ENCODE results near the gene SLC10A1.

SLC10A1 gene

DNA sequence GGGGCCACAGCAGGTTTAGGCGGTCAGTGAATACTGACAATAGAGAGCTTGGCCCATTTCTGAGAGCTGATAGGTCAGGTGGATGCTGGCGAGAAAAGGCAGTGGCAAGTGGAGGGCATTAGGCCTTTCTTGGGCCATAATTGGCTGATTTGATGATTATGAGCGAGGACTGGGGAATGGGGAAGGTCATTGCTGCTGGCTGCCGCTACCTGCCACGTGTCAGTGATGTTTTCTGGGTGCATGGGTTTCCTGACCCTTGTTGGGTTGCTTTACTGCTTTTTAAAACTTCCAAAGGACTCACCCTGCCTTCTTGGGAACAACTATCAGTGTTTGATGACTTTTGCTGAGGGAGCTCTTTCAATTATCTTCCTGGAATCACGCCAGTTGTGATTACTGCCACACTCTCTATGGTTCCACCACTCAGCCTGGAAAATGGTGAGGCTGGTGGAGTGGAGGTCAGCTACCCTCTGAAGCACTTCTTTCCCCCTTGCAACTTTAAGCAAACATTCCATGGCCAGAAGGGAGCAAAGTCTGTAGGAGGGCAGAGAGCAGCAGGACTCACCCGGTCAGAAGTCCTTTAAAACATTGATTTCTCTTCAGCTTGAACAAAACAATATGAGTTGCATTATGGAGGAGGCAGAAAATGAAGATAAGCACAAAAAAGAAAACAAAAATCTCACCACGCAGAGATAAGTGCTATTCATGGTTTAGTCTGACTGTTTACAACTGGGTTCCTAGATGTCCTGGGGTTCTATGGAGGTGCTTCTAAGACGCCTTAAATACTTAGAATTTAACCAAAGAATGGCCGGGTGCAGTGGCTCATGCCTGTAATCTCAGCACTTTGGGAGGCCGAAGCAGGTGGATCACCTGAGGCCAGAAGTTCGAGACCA lies 12.1 kb upstream of the SLC10A1 start:
- DNase-seq (ENCODE audit: low read depth in 3 of 3) = no peak

DNA sequence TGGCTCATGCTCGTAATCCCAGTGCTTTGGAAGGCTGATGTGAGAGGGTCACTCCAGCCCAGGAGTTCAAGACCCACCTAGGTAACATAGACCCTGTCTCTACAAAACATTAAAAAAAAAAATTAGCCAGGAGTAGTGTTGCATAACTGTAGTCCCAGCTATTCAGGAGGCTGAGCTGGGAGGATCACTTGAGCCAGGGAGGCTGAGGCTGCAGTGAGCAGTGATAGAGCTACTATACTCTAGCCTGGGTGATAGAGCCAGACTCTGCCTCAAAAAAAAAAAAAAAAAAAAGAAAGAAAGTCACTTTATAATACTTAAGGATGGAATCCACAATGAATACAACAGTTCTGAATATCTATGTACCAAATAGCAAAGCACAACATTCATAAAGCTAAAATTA lies 10.2 kb upstream of the SLC10A1 start:
- no peak for DNase-seq (ENCODE audit: low read depth in 3 of 3)

DNA sequence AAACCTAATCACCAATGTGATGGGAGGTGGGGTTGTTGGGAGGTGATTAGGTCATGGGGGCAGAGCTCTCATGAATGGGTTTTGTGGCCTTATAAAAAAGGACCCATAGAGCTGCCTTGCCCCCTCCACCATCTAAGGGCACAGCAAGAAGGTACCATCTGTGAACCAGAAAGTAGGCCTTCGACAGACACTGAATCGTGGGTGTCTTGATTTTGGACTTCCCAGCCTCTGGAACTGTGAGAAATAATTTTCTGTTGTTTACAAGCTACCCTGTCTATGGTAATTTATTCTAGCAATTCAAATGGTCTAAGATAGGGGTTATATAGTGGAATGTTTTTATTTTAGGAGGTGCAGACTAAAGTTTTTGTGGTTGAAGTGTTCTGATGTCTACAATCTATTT lies 7.9 kb upstream of the SLC10A1 start:
- DNase-seq (ENCODE audit: low read depth in 3 of 3) = no peak

DNA sequence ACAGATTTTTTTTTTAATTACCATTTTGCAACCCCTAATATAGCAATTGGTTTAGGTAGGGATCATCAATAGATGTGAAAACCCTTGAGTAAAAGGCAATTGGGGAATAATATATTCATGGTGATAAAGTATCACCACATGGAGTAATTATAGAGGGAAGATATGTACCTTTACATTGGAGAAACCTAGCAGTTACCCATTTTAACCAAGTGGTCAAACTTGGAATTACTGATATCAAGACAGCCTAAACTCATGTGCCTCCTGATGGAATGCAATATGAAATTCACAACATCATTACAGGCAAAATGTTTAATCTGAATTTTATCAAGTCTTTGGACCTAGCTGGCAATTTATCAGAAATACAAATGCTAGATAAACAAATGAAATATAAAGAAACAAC lies 6.7 kb upstream of the SLC10A1 start:
- no peak for DNase-seq (ENCODE audit: low read depth in 3 of 3)

DNA sequence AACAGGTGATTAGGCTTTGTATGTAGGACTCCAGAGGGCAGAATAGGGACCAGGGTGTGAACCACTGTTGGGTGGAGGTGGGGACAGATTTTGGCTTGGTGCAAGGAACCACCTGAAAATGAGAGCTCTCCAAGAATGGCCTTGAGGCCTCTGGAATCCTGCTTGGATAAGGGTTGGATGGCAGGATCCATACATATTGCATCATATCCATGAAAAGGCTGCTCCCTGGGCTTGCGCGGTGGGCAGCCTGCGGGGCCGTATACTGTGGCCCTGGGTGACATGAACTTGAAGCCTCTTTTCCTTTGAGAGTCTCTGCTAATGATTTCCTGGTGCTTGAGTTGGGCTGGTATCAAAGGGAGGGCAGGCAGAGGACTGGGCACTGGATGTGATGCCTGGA lies 1.3 kb upstream of the SLC10A1 start:
- DNase-seq (ENCODE audit: low read depth in 3 of 3) = no peak

DNA sequence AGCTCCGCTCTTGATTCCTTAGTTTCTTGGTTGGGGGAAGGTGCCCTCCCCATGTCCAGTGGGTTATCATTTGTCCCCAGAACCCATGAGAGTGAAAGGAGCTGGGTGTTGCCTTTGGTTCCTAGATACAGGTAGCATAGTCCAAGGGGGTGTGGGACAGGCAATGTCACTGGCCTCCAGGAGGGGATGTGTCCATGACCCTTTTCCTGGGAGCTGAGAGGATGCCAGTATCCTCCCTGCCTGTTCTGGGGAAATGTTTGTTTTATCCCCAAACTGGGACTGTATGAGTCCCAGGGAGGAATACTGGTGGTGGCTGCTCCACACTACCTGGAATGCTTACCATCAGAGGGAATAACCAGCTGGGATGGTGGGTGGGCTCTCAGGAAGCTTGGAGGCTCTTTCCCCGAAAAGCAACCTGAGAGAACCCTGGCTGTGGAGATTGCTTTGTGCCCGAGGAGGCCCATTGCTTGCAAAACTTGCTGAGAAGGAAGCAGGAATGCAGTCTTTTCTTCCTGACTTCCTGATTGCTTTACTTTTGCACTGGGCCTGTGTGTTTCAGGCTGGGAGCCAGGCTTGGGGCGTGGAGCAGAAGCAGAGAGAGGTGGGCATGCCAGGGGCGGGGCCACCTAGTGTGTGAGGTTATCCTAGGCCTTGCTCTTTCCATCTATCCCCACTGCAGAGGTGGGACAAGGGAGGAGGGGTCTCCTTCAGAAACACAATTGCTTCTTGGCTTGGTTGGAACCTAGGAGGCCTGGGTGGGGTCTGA lies 715 bp upstream of the SLC10A1 start:
- no peak for DNase-seq (ENCODE audit: low read depth in 3 of 3)

DNA sequence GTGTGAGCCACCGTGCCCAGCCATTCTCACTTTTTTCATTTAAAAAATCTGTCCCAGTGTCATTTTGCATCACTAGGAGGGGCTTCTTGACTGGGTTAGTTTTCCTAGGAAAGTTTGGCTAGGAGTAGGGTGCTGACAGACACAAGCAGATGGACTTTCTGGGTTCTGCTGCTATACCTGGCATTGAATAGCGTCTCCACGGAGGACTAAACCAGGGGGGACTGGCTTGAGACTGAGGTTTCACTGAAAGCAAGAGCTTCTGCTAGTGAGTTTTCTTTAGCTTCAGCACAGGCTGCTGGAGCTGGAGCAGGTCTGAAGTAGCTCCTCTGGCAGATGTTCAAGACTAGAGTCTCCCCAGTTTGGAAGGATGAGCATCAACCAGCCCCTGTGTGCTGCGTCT lies 1.4 kb downstream of the SLC10A1 start:
- no peak for DNase-seq (ENCODE audit: low read depth in 3 of 3)

DNA sequence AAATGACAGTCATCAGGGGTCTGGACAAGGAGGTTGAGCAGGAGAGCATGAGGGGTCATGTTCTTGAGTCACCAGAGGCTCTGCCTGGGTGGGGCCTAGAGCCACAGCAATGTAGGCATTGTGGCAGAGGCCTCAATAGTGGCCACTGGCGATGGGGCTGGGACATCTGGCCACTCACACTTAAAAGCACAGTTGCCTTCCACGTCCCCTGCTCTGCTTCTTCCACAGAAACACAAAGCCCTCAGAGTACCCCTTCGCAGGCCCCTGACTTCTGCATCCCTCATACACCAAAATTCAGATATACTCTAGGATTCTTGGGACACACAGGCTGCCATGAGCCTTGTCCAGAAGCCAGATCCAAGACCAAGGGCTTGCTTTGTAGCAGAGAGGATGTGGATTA lies 2.2 kb downstream of the SLC10A1 start:
- no peak for DNase-seq (ENCODE audit: low read depth in 3 of 3)

DNA sequence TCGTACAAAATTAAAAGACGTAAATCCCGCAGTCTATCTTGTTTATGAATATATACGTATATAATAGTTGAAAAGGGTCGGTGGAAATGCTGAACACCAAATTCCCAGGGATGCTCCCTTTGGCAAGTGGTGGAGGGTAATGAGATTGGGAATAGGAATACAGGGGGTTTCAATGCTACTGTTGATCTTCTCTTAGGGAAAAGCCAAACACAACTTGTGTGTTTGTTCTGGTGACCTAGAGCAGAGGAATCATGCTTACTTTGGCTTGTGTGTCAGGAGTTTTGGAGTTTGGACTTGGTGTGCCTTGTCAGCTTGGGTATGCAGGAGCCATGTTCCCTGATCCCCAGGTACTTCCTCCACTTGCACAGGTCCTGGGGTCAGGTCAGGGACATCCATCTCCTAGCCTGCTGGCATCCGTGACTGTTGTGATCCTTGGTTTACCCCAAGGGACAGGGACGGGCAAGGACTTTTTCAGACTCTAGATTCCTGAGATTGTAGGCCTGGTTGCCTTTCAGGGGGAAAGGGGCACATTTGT lies 4.1 kb downstream of the SLC10A1 start:
- DNase-seq (ENCODE audit: low read depth in 3 of 3) = no peak

DNA sequence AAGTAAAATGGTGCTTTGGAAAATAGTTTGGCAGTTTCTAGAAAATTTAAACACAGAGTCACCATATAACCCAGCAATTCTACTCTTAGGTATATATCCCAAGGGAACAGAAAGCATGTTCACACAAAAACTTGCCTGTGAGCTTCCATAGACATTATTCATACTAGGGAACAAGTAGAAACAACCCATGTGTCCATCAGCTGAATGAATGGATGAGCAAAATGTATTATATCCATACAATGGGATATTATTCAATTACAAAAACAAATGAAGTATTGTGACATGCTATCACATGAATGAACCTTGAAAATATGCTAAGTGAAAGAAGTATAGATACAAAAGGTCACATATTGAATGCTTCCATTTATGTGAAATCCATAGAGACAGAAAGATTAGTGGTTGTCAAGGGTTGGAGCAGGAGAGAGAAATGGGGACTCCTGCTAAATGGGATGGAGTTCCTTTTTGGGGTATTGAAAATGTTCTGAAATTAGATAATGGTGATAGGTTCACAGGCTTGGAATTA lies 7.9 kb downstream of the SLC10A1 start:
- DNase-seq (ENCODE audit: low read depth in 3 of 3) = no peak

DNA sequence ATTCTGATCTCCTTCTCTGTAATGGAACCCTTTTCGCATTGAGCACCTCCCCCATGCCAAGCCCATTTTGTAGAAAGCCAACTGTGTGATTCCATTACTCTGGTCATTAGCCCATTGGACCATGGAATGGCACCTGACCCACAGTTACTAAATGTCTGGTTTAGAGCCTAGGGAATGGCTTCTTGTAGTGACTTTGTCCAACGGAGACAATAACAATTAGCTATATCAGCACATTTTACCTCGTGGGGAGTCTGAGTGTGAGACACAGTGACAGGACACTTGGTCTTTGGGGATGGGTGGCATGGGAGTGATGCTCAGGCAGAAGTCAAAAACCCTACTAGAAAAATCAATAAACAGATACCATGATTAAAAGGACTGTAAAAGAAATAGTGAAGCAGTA lies 10.4 kb downstream of the SLC10A1 start:
- no peak for DNase-seq (ENCODE audit: low read depth in 3 of 3)

DNA sequence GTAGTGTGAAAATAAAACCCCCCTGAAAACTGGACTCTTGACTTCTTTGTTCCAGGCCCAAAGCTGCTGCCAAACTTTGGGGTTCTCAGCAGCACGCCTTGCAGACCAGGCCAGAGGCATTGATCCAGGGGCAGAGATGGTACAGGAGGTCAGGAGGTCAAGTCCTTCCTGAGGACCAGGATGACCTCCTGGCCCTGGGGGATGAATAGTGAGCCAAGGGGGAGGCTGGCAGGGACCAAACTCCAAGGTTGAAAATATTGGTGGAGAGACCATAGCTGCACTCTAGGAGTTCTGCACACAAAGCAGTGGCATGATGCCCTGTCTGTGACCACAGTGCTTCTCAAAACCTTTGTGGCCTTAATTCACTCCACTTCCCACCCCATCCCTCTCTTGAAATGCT lies 12.1 kb downstream of the SLC10A1 start:
- no peak for DNase-seq (ENCODE audit: low read depth in 3 of 3)

DNA sequence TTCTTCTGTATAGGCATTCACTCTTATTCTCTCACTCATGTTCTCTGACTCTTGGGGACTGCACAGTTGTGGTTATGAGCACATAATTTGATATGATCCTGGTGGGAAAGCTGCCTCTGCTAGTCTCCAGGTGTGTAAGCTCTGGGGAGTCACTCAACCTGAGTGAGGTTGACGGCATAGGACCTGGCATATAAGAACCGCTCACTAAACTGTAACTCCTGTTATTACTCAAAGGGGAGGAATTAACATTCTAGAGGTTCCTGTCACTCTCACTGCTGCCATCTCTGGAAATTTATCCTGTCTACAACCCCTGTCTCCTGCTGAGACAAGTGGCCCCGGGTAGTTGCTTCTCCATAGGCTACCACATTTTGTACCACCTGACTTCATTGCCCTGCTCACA lies 16.1 kb downstream of the SLC10A1 start:
- DNase-seq (ENCODE audit: low read depth in 3 of 3) = no peak

DNA sequence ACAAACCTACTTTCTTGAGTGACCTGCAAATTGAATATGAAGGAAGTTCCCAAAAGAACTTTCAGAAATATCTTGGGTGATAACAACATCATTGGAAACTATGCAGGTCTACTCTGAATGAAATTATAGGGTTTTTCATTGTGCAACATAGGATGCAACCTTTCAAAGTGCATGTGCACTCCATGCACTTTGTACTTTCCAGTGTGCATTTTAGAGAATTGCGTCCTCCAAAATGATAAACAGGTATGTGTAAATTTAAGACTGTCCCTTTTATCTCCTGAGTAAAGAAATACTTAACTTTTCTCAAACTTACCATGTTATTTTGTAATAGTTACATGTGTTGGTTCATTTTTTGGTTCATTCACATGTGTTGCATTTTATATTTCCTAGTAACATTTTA lies 16.9 kb downstream of the SLC10A1 start:
- DNase-seq (ENCODE audit: low read depth in 3 of 3) = no peak

DNA sequence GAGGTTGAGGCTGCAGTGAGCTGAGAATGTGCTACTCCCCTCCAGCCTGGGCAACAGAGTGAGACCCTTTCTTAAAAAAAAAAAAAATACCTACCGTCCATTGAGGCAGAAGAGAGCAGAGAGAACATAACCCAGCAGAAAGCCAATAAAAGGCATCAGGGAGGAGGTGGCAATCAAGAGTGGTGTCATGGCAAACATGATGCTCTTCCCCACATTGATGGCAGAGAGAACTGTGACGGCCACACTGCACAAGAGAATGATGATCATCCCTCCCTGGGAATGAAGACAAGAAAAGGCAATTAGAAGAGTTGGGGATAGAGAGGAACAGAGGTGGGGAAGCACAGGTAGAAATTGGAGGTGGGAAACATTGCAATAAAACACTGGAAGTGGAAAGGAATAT lies 18.0 kb downstream of the SLC10A1 start:
- no peak for DNase-seq (ENCODE audit: low read depth in 3 of 3)

DNA sequence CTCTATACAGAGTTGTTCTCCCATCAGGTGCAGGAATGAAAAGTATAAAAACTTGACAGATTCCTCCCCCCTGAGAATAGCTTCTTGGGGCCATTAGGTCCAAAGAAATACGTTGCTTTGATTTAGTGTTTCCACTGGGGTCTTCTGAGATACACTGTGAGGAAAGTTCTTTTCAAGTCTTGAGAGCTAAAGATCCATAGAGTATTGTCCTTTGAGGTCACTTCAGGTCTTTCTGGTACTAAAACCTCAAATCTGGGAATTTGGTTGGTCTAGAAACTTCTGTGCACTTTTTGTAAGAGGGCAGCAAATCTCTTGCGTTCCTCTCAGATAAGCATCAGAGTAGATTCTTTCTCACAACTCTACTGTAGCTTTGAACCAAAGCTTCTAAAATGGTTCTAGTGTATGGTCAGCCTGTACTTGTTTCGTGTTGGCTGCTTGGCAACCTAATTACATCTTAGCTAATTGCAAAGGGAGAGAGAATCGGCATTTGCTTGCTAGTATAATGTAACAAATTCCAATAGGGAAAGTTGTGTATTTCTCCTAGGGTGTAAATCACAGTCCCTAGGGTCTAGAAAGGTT lies 20.1 kb downstream of the SLC10A1 start:
- DNase-seq (ENCODE audit: low read depth in 3 of 3) = no peak

DNA sequence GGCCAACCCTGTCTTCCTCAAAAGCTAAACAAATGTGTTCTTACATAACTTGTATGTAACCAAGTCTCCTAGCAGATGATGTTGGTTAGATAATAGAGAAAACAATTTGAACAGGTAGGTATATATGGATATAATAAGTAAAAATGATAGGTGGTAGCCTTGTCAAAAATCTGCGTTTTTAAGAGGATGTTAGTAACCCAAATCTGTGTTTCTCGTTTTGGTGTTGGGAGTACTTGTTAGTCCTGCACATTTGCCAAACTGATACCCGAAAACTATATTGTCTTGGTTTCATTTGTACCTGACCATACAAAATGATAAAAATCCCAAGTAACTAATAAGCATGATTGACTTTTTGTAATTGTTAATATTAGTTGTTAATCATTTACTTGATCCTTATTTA lies 22.0 kb downstream of the SLC10A1 start:
- no peak for DNase-seq (ENCODE audit: low read depth in 3 of 3)

DNA sequence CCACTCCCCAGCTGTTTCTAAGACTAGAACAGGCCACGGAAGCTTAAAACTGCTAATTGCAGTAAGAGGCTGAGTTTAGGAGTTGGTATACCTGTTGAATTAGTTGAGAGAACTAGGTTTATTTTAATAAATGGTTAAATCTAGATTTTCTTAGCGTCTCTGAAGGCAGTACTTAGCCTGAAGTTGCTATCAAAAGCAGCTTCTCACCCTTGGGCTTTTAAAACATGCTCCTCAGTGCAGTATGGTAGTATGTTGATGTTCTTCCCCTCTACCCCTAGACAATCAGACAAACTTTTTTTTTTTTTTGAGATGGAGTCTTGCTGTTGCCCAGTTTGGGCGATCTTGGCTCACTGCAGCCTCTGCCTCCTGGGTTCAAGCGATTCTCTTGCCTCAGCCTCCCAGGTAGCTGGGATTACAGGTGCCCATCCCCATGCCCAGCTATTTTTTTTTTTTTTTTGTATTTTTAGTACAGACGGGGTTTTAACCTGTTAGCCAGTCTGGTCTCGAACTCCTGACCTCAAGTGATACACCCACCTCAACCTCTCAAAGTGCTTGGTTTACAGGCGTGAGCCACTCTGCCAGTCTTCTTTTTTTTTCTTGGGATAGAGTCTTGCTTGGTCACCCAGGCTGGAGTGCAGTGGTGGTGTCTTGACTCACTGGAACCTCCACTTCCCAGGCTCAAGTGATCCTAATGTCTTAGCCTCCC lies 23.3 kb downstream of the SLC10A1 start:
- no peak for DNase-seq (ENCODE audit: low read depth in 3 of 3)

DNA sequence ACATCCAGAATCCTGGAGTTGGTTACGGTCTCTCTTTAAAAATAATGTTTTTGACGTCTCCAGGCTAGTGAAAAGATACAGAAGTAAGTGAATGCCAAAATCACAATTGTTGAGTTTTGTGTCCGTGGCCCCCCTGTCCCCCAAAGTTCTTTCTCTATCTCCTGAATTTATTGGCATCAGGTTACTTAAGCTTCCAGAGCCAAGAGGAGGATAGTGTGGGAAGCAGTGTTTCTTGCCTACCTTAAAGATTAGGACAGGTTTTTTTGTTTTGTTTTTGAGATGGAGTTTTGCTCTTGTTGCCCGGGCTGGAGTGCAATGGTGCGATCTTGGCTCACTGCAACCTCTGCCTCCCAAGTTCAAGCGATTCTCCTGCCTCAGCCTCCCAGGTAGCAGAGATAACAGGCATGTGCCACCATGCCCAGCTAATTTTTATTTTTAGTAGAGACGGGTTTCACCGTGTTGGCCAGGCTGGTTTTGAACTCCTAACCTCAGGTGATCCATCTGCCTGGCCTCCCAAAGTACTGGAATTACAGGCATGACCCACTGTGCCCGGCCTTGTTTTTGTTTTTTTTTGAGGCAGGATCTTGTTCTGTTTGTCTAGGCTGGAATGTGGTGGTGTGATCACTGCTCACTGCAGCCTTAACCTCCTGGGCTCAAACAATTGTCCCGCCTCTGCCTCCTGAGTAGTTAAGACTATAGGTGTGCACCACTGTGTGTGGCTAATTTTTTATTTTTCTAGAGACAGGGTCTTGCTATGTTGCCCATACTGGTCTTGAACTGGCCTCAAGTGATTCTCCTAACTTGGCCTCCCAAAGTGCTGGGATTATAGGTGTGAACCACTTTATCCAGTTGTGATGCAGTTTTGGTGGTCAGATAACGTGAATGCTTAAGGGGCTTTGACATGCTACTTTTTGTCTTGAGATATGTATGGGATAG lies 24.7 kb downstream of the SLC10A1 start:
- DNase-seq (ENCODE audit: low read depth in 3 of 3) = no peak

DNA sequence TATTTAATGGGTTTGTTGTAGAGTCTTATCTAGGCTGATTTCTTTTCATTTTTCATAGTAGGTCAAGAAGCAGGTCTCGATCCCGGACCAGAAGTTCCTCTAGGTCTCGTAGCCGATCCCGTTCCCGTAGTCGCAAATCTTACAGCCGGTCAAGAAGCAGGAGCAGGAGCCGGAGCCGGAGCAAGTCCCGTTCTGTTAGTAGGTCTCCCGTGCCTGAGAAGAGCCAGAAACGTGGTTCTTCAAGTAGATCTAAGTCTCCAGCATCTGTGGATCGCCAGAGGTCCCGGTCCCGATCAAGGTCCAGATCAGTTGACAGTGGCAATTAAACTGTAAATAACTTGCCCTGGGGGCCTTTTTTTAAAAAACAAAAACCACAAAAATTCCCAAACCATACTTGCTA lies 25.9 kb downstream of the SLC10A1 start:
- DNase-seq (ENCODE audit: low read depth in 3 of 3) = no peak

DNA sequence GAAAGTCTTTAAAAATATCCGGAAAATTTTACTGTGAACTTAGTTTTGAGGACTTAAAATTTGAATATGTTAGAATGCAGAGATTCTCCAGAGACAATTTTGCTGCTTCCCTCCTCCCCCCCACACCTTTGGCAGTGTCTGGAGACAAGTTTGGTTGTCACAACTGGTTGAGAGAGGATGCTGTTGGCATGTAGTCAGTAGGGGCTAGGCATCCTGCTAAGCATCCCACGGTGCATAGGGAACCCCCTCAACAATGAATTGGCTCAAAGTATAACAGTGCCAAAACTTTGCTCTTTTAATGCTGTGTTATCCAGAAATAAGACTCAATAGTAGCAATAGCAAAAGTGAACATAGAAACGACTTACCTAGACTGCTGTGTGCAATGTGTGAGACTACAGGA lies 26.5 kb downstream of the SLC10A1 start:
- DNase-seq (ENCODE audit: low read depth in 3 of 3) = no peak
